Natural killer cell (primary cell): Measurements from ENCODE around the gene RANGRF. TPM values are rescaled to one million over a fixed set of nuclear protein-coding genes. Genes with fewer than 3 reads are reported as not detected.

Experiments
- ATAC-seq, 3 donors: fragments of 150-1000 bp in 2 of 3; fragments of 200-7000 bp in 1 of 3; cut with Tn5 transposase; 1 replicate in 1 of 3; 2 replicates in 2 of 3; pipeline ENCODE4 v1.10.0; 2021; ENCODE audit warnings: mild to moderate bottlenecking in 2 of 3, moderate library complexity in 2 of 3
- DNase-seq, 2 donors: peaks; one replicate each; pipeline versions ENCODE4 v3.0.0 to v3.0.0-alpha.2; 2013 to 2021; ENCODE audit warnings: mixed read lengths in 1 of 2
- H3K27ac ChIP-seq: one replicate; pipeline ENCODE4 v1.5.1; 2013; ENCODE audit warnings: mild to moderate bottlenecking, low read length
- H3K27me3 ChIP-seq: one replicate; pipeline ENCODE4 v1.6.1; 2013; ENCODE audit warnings: low read length; ENCODE audit not compliant: control insufficient read depth, insufficient read depth
- H3K36me3 ChIP-seq: one replicate; pipeline ENCODE4 v1.6.1; 2013; ENCODE audit warnings: low read length; ENCODE audit not compliant: control insufficient read depth, insufficient read depth
- H3K4me1 ChIP-seq: one replicate; pipeline ENCODE4 v1.6.1; 2013; ENCODE audit warnings: low read length; ENCODE audit not compliant: control insufficient read depth, insufficient read depth
- H3K4me3 ChIP-seq: one replicate; pipeline ENCODE4 v1.5.1; 2013; ENCODE audit warnings: low read length
- H3K9me3 ChIP-seq: one replicate; pipeline ENCODE4 v1.6.1; 2013; ENCODE audit warnings: low read length; ENCODE audit not compliant: control insufficient read depth, insufficient read depth
- H3K27ac Mint-ChIP-seq, 2 donors: one replicate each; pipeline ENCODE4 v1.8.0; 2022; ENCODE audit warnings: mild to moderate bottlenecking in 2 of 2, mixed read lengths in 2 of 2, moderate library complexity in 1 of 2
- H3K27me3 Mint-ChIP-seq, 2 donors: one replicate each; pipeline ENCODE4 v1.8.0; 2022; ENCODE audit warnings: low read depth in 2 of 2, mixed read lengths in 2 of 2
- H3K36me3 Mint-ChIP-seq: one replicate; pipeline ENCODE4 v1.8.0; 2022; ENCODE audit warnings: mixed read lengths
- H3K4me1 Mint-ChIP-seq, 2 donors: one replicate each; pipeline ENCODE4 v1.8.0; 2022; ENCODE audit warnings: mixed read lengths in 2 of 2
- H3K4me3 Mint-ChIP-seq: one replicate; pipeline ENCODE4 v1.8.0; 2022; ENCODE audit warnings: mild to moderate bottlenecking, moderate library complexity, mixed read lengths
- H3K9me3 Mint-ChIP-seq, 2 donors: one replicate each; pipeline ENCODE4 v1.8.0; 2022; ENCODE audit warnings: mixed read lengths in 2 of 2
- CTCF ChIP-seq: fragments of 200-600 bp; IDR thresholded peaks from one replicate; pipeline ENCODE4 v1.8.0; 2022; ENCODE audit warnings: antibody characterized with exemption
- WGBS: methylation state at CpG from one replicate; pipeline ENCODE4 v1.1.7; 2013; ENCODE audit warnings: missing lambda C conversion rate; ENCODE audit not compliant: insufficient coverage; 5-methylcytosine and 5-hydroxymethylcytosine counted together
- intact Hi-C: fragments of 100-400 bp; cut with micrococcal nuclease; formaldehyde crosslinking; loops from one replicate; pipeline ENCODE4 v1.14.2; 2022
- total RNA-seq, 4 donors: library from RNA; stranded (reverse); fragments of 120-200 nt in 1 of 4; gene quantifications; one replicate each; pipeline versions ENCODE4 v1.2.3 to v1.2.4, GENCODE V29; 2013 to 2022

RANGRF gene
- total RNA-seq, 3 donors from 2014 or later (not counting 1 experiment from before 2014, with no cell fraction given) = 34.4 to 51.5 (median 44.6) TPM

GRCh38 chr17:8253801-8254200, 34.7 kb upstream of the RANGRF start:
- ATAC-seq = no peak
- no peak for TF ChIP-seq CTCF
- Mint-ChIP-seq H3K27me3 (no peaks in the 10 kb centered on the region), H3K9me3 (no peaks in the 10 kb centered on the region), H3K27ac (no peak overlapping the region), H3K4me1 (peaks cover 10 to 13% of the 10 kb centered on the region in 2 donors), H3K36me3 (no peaks in the 10 kb centered on the region), H3K4me3 (no peak overlapping the region)
- Histone ChIP-seq H3K27ac (no peak overlapping the region), H3K4me1 (peaks cover 7% of the 10 kb centered on the region), H3K36me3 (peaks cover 26% of the 10 kb centered on the region), H3K9me3 (no peaks in the 10 kb centered on the region), H3K27me3 (no peaks in the 10 kb centered on the region), H3K4me3 (no peak overlapping the region)
- intact Hi-C loops = no loop called here
- WGBS = 86% methylated on average over 8 of the region's 8 CpGs
- no peak for DNase-seq

- H3K4me1 Mint-ChIP-seq = peaks cover 0 to 2% of the 10 kb centered on the region in 2 donors
- H3K27me3 Mint-ChIP-seq = no peaks in the 10 kb centered on the region
- WGBS = 97% methylated on average over 10 of the region's 11 CpGs
- Histone ChIP-seq H3K27ac (no peak overlapping the region), H3K27me3 (no peaks in the 10 kb centered on the region), H3K9me3 (no peaks in the 10 kb centered on the region), H3K4me1 (peaks cover under 1% of the 10 kb centered on the region), H3K36me3 (peaks cover 26% of the 10 kb centered on the region), H3K4me3 (no peak overlapping the region)
- TF ChIP-seq CTCF = no peak
- H3K9me3 Mint-ChIP-seq = no peaks in the 10 kb centered on the region
- no peak for ATAC-seq
- intact Hi-C loops = no loop called here
- DNase-seq = no peak
- H3K27ac Mint-ChIP-seq = no peak overlapping the region
- H3K4me3 Mint-ChIP-seq = no peak overlapping the region
- H3K36me3 Mint-ChIP-seq = no peaks in the 10 kb centered on the region
Measured at GRCh38 chr17:8254881-8255280, 33.6 kb upstream of the RANGRF start.

DNA sequence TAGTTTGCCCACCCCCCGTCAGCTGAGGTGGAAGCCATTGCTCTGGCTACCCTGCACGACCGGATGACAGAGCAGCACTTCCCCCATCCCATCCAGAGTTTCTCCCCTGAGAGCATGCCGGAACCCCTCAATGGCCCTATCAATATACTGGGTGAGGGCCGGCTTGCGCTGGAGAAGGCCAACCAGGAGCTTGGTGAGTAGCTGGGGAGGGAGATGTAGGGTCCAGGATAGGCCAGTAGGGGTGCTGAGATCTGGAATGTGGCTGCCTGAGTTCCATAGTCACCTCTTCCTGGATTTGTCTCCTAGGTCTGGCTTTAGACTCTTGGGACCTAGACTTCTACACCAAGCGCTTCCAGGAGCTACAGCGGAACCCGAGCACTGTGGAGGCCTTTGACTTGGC, 33.0 kb upstream of the RANGRF start:
- Mint-ChIP-seq H3K4me1 (no peaks in the 10 kb centered on the region), H3K27me3 (no peaks in the 10 kb centered on the region), H3K9me3 (no peaks in the 10 kb centered on the region), H3K4me3 (no peak overlapping the region), H3K27ac (no peak overlapping the region), H3K36me3 (no peaks in the 10 kb centered on the region)
- WGBS = 97% methylated on average over 9 of the region's 9 CpGs
- Histone ChIP-seq H3K4me3 (no peak overlapping the region), H3K4me1 (no peaks in the 10 kb centered on the region), H3K27me3 (no peaks in the 10 kb centered on the region), H3K27ac (no peak overlapping the region), H3K9me3 (no peaks in the 10 kb centered on the region), H3K36me3 (peaks cover 30% of the 10 kb centered on the region)
- intact Hi-C loops = no loop called here
- ATAC-seq = no peak
- no peak for TF ChIP-seq CTCF
- no peak for DNase-seq

DNA sequence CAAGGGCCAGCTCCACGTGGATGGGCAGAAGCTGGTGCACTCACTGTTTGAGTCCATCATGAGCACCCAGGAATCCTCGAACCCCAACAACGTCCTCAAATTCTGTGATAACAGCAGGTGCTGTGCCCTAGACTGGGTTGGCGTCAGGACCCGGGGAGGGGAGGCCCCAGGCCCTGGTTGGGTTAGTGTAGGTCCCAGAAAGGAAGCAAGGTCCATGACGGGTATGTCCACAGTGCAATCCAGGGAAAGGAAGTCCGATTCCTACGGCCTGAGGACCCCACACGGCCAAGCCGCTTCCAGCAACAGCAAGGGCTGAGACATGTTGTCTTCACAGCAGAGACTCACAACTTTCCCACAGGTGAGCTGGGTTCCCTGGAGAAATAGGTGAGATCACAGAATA, 32.2 kb upstream of the RANGRF start:
- no peak overlapping the region for H3K27ac ChIP-seq
- H3K9me3 ChIP-seq = no peaks in the 10 kb centered on the region
- intact Hi-C loops = no loop called here
- Mint-ChIP-seq H3K27ac (no peak overlapping the region), H3K4me1 (no peaks in the 10 kb centered on the region), H3K4me3 (no peak overlapping the region), H3K9me3 (no peaks in the 10 kb centered on the region), H3K27me3 (no peaks in the 10 kb centered on the region), H3K36me3 (no peaks in the 10 kb centered on the region)
- ATAC-seq (no peak), DNase-seq (no peak)
- no peaks in the 10 kb centered on the region for H3K4me1 ChIP-seq
- peaks cover 32% of the 10 kb centered on the region for H3K36me3 ChIP-seq
- no peak for TF ChIP-seq CTCF
- no peaks in the 10 kb centered on the region for H3K27me3 ChIP-seq
- no peak overlapping the region for H3K4me3 ChIP-seq
- WGBS = 96% methylated on average over 10 of the region's 10 CpGs
